Measurements from ENCODE around the gene OR2V1.

- no peak for TF ChIP-seq CTCF (IDR thresholded peaks at IDR 0.05; ENCODE audit: low read depth, low read length)
- no peak for TF ChIP-seq EZH2phosphoT487 (IDR thresholded peaks at IDR 0.05; ENCODE audit: low read depth)
These were observed 2.8 kb upstream of the OR2V1 start for GRCh38 chr5:181133610-181134231.

Data from OCI-LY3 (cell line).